Mammary epithelial cell (primary cell): ENCODE results near the gene MAMLD1.

Experiments used
- EZH2 ChIP-seq: IDR thresholded peaks from 2 replicates; pipeline ENCODE4 v1.6.1; 2012; ENCODE audit warnings: low read length, inconsistent platforms, borderline replicate concordance
- TF ChIP-seq, protein P1 (sequence below), 2 donors: IDR thresholded peaks in 1 of 2; conservative IDR thresholded peaks in 1 of 2; 2 replicates each; pipeline ENCODE4 v1.5.1; 2011 to 2012; ENCODE audit warnings: inconsistent platforms in 2 of 2, low read length in 2 of 2, mild to moderate bottlenecking in 2 of 2, control low read depth in 1 of 2, low read depth in 1 of 2; ENCODE audit not compliant: insufficient read depth in 1 of 2; ENCODE audit errors: extremely low read depth in 1 of 2

DNA sequence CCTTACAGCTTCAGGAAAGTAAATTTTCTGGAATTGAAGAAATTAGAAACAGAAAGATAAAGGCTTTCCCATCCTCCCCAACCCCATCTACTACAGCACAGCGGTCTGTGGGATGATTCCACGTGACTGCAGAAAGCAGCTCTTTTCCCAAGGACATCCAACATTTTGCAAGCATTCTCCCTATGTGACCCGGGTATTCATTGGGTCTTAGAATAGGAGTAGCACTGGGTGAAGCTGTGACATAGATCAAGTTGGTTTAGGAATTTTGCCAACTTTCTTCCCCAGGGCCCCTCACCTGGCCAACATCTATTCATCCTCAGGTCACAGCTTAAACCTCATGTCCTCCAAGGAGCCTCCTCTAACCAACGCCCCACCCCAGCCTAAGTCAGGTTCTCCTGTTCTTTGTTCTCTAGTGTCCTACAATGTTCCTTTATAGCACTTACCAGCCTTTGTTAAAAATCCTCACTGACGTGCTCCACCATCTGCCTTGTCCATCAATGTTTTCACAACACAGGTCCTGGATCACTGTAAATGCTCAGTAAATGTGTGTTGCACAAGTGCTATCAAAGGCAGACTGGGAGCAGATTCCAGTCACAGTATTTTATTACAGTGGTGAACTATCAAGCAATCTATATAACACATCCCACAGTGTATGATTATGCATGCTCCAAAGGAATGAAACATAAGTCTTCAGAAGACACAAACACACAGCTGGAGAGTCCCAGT is 124.4 kb downstream of the MAMLD1 start:
- TF ChIP-seq, protein P1, sequence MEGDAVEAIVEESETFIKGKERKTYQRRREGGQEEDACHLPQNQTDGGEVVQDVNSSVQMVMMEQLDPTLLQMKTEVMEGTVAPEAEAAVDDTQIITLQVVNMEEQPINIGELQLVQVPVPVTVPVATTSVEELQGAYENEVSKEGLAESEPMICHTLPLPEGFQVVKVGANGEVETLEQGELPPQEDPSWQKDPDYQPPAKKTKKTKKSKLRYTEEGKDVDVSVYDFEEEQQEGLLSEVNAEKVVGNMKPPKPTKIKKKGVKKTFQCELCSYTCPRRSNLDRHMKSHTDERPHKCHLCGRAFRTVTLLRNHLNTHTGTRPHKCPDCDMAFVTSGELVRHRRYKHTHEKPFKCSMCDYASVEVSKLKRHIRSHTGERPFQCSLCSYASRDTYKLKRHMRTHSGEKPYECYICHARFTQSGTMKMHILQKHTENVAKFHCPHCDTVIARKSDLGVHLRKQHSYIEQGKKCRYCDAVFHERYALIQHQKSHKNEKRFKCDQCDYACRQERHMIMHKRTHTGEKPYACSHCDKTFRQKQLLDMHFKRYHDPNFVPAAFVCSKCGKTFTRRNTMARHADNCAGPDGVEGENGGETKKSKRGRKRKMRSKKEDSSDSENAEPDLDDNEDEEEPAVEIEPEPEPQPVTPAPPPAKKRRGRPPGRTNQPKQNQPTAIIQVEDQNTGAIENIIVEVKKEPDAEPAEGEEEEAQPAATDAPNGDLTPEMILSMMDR (conservative IDR thresholded peaks at IDR 0.05 in 1 of 2, IDR thresholded peaks at IDR 0.05 in 1 of 2; ENCODE audit: extremely low read depth in 1 of 2, insufficient read depth in 1 of 2, low read depth in 1 of 2, low read length in 2 of 2), result no peak
- no peak for TF ChIP-seq EZH2
